C4-2B (cell line): Measurements from ENCODE around the gene COPB2.

Experiments used
- ZFX ChIP-seq: fragments of 450-650 bp; IDR thresholded peaks from 2 replicates; pipeline ENCODE4 v1.6.1; 2017
- TF ChIP-seq, protein P1 (sequence below): fragments of 450-650 bp; conservative IDR thresholded peaks from 2 replicates; pipeline ENCODE4 v1.5.1; 2017; ENCODE audit warnings: mild to moderate bottlenecking

DNA sequence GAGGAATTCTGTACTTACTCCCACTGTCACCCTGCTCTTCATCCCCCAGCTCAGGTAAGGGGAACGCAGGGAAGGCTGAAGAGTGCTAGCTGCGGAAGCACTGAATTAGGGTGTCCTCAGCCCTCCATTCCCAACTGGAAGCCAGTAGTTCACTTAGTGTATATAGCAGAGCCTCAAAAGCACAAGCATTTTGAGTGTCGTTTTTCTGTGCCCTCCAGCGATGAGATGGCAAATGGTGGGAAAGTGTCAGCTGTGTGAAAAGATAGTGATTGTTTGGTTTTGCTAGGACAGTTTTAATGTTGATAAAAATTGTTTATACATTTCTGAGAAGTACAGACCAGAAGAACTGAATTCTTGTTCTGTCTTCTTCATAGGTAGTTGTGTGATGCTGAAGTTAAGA, 34.8 kb downstream of the COPB2 start:
- TF ChIP-seq, protein P1, sequence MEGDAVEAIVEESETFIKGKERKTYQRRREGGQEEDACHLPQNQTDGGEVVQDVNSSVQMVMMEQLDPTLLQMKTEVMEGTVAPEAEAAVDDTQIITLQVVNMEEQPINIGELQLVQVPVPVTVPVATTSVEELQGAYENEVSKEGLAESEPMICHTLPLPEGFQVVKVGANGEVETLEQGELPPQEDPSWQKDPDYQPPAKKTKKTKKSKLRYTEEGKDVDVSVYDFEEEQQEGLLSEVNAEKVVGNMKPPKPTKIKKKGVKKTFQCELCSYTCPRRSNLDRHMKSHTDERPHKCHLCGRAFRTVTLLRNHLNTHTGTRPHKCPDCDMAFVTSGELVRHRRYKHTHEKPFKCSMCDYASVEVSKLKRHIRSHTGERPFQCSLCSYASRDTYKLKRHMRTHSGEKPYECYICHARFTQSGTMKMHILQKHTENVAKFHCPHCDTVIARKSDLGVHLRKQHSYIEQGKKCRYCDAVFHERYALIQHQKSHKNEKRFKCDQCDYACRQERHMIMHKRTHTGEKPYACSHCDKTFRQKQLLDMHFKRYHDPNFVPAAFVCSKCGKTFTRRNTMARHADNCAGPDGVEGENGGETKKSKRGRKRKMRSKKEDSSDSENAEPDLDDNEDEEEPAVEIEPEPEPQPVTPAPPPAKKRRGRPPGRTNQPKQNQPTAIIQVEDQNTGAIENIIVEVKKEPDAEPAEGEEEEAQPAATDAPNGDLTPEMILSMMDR, result no peak
- no peak for TF ChIP-seq ZFX
